Endothelial cell of umbilical vein (primary cell): ENCODE measurements around the gene ABHD17A. TPM values are rescaled to one million over a fixed set of nuclear protein-coding genes. Genes with fewer than 3 reads are reported as not detected.

ENCODE experiments used
- BruUV-seq: library from RNA; stranded (reverse); fragments of 400-500 nt; replicated peaks from 2 replicates; lab custom pipeline; 2021; lab: Mats Ljungman, UMichigan
- CTCF ChIA-PET: fragments of 300-600, 350-600 bp; sonication (Branson Sonifier 250); formaldehyde crosslinking; loops from one replicate; lab custom pipeline; 2021; ENCODE audit warnings: antibody characterized with exemption, inconsistent platforms; lab: Charles Lee
- POLR2A ChIA-PET: fragments of 300-600, 350-600 bp; sonication (Branson Sonifier 250); formaldehyde crosslinking; loops from one replicate; lab custom pipeline; 2021; ENCODE audit warnings: antibody characterized with exemption, inconsistent platforms; lab: Charles Lee
- DNase-seq: peaks from one replicate; pipeline ENCODE4 v3.0.0-alpha.2; 2011; ENCODE audit warnings: low read depth, low spot score
- FAIRE-seq: peaks from 2 replicates; lab custom pipeline; 2011; peaks lifted over from hg19 to GRCh38; lab: Jason Lieb, UNC
- H2AFZ ChIP-seq: 2 replicates; pipeline ENCODE4 v1.6.0; 2012; ENCODE audit warnings: low read depth, low read length, control low read depth, inconsistent platforms
- H3K27ac ChIP-seq: 2 replicates; pipeline ENCODE4 v1.5.1; 2011; ENCODE audit warnings: low read depth, mild to moderate bottlenecking, control low read depth, low read length, moderate library complexity; ENCODE audit not compliant: insufficient read depth
- H3K27me3 ChIP-seq, 2 experiments: 2 replicates each; pipeline versions ENCODE4 v1.6.0 to v1.6.1; 2011; ENCODE audit warnings: low read length in 2 of 2, mixed read lengths in 1 of 2; ENCODE audit not compliant: control insufficient read depth in 2 of 2, insufficient read depth in 2 of 2
- H3K36me3 ChIP-seq, 2 experiments: 2 replicates in 1 of 2; 3 replicates in 1 of 2; pipeline ENCODE4 v1.5.1; 2011; ENCODE audit warnings: low read length in 2 of 2, mild to moderate bottlenecking in 1 of 2, moderate library complexity in 1 of 2; ENCODE audit not compliant: control insufficient read depth in 2 of 2, insufficient read depth in 2 of 2; ENCODE audit errors: extremely low read depth in 1 of 2
- H3K4me1 ChIP-seq: 3 replicates; pipeline ENCODE4 v1.5.1; 2011; ENCODE audit warnings: mild to moderate bottlenecking, low read length; ENCODE audit not compliant: control insufficient read depth, insufficient read depth; ENCODE audit errors: extremely low read depth
- H3K4me2 ChIP-seq: 2 replicates; pipeline ENCODE4 v1.6.1; 2011; ENCODE audit warnings: low read length, control low read depth, mixed read lengths; ENCODE audit not compliant: insufficient read depth
- H3K4me3 ChIP-seq, 3 experiments: fragments of 200-600 bp in 1 of 3; sonication (generic), shearing (Covaris generic) in 1 of 3; replicated peaks in 1 of 3; 2 replicates each; pipeline ENCODE4 v1.5.1; 2011 to 2016; ENCODE audit warnings: control low read depth in 3 of 3, low read length in 3 of 3, mild to moderate bottlenecking in 2 of 3, inconsistent platforms in 1 of 3, low read depth in 1 of 3, moderate library complexity in 1 of 3; ENCODE audit not compliant: insufficient read depth in 1 of 3
- H3K79me2 ChIP-seq: 2 replicates; pipeline ENCODE4 v1.6.0; 2012; ENCODE audit warnings: low read length, inconsistent platforms; ENCODE audit not compliant: control insufficient read depth, insufficient read depth
- H3K9ac ChIP-seq: replicated peaks from 2 replicates; pipeline ENCODE3; 2011; ENCODE audit warnings: low read length, control low read depth; ENCODE audit not compliant: insufficient read depth; ENCODE audit errors: extremely low read depth
- H3K9me1 ChIP-seq: replicated peaks from 3 replicates; pipeline ENCODE4 v1.6.0; 2011; ENCODE audit warnings: mild to moderate bottlenecking, low read length; ENCODE audit not compliant: control insufficient read depth, insufficient read depth; ENCODE audit errors: extremely low read depth
- H3K9me3 ChIP-seq: replicated peaks from 2 replicates; pipeline ENCODE4 v1.5.1; 2012; ENCODE audit warnings: low read length, inconsistent platforms; ENCODE audit not compliant: control insufficient read depth, insufficient read depth
- H4K20me1 ChIP-seq: replicated peaks from 2 replicates; pipeline ENCODE3; 2011; ENCODE audit warnings: mild to moderate bottlenecking, low read length; ENCODE audit not compliant: control insufficient read depth, insufficient read depth; ENCODE audit errors: extremely low read depth
- CTCF ChIP-seq, 2 donors: IDR thresholded peaks; 1 replicate in 1 of 2; 2 replicates in 1 of 2; pipeline ENCODE4 v1.5.1; 2011; ENCODE audit warnings: low read length in 2 of 2, mild to moderate bottlenecking in 2 of 2, moderate library complexity in 2 of 2, control low read depth in 1 of 2, inconsistent platforms in 1 of 2, low read depth in 1 of 2; ENCODE audit not compliant: insufficient read depth in 1 of 2; ENCODE audit errors: extremely low read depth in 1 of 2
- EZH2 ChIP-seq: IDR thresholded peaks from 2 replicates; pipeline ENCODE4 v1.6.1; 2012; ENCODE audit warnings: borderline replicate concordance, low read depth, mild to moderate bottlenecking, moderate library complexity, low read length, inconsistent platforms; ENCODE audit not compliant: severe bottlenecking
- FOS ChIP-seq: IDR thresholded peaks from 2 replicates; pipeline ENCODE4 v1.6.1; 2011; ENCODE audit warnings: mild to moderate bottlenecking, low read length, moderate library complexity, borderline replicate concordance; ENCODE audit not compliant: insufficient read depth
- GATA2 ChIP-seq: IDR thresholded peaks from 2 replicates; pipeline ENCODE4 v1.7.0; 2011; ENCODE audit warnings: low read depth, mild to moderate bottlenecking, moderate library complexity, mixed read lengths, low read length; ENCODE audit not compliant: insufficient read length, insufficient read depth
- JUN ChIP-seq: IDR thresholded peaks from 2 replicates; pipeline ENCODE4 v1.6.1; 2011; ENCODE audit warnings: borderline replicate concordance, low read depth; ENCODE audit not compliant: insufficient read length, insufficient read depth
- MAX ChIP-seq: IDR thresholded peaks from 2 replicates; pipeline ENCODE4 v1.6.1; 2011; ENCODE audit not compliant: insufficient read depth, insufficient read length
- MYC ChIP-seq: IDR thresholded peaks from one replicate; pipeline ENCODE4 v1.6.1; 2011; ENCODE audit warnings: mild to moderate bottlenecking, low read depth, low read length
- POLR2A ChIP-seq: IDR thresholded peaks from 2 replicates; pipeline ENCODE4 v1.6.1; 2012; ENCODE audit warnings: low read depth, mild to moderate bottlenecking, control low read depth, low read length
- POLR2AphosphoS5 ChIP-seq: IDR thresholded peaks from 2 replicates; pipeline ENCODE4 v1.6.1; 2012; ENCODE audit warnings: low read depth, mild to moderate bottlenecking, control low read depth, low read length, moderate library complexity; ENCODE audit not compliant: insufficient read depth
- dilution Hi-C: fragments of 300-500 bp; cut with MboI; formaldehyde crosslinking; loops from one replicate; pipeline ENCODE4 v1.15.0; 2019; ENCODE audit warnings: low sequenced_read_pairs; ENCODE audit not compliant: extremely low pct_ligation_motif_present
- intact Hi-C: fragments of 100-400 bp; cut with micrococcal nuclease; formaldehyde crosslinking; loops from one replicate; pipeline ENCODE4 v1.10.0; 2022
- polyA plus RNA-seq, 4 experiments: library from polyadenylated mRNA; depleted of rRNA in 3 of 4; stranded (reverse) in 3 of 4; unstranded in 1 of 4; fragments of >200 nt; gene quantifications; 2 replicates each; pipeline versions ENCODE4 v1.2.1 to v1.2.3, GENCODE V29; 2011 to 2012; ENCODE audit warnings: missing spikeins in 1 of 4
- total RNA-seq: library from RNA; stranded (reverse); gene quantifications from 2 replicates; pipeline ENCODE4 v1.2.3, GENCODE V29; 2021

ABHD17A gene
- total and polyA plus RNA-seq, 2 donors (not counting 3 experiments of a cell fraction or from before 2014, with no cell fraction given) = 89.8 to 143 TPM

GRCh38 chr19:1933244-1933643 lies 47.9 kb upstream of the ABHD17A start:
- dilution Hi-C loops (no loop called here), intact Hi-C loops (loop anchor here (10.0 kb wide), 1 partner anchor 382 kb away; no protein-coding TSS in a partner anchor)
- Histone ChIP-seq H3K79me2 (no peaks in the 10 kb centered on the region), H3K4me1 (peaks cover 4% of the 10 kb centered on the region), H2AFZ (no peak overlapping the region), H3K9me1 (no peaks in the 10 kb centered on the region), H3K36me3 (no peaks in the 10 kb centered on the region), H3K4me2 (no peak overlapping the region), H3K27me3 (no peaks in the 10 kb centered on the region), H3K4me3 (no peak overlapping the region), H4K20me1 (no peaks in the 10 kb centered on the region), H3K9ac (no peak overlapping the region), H3K9me3 (no peaks in the 10 kb centered on the region), H3K27ac (no peak overlapping the region)
- TF ChIP-seq MAX = no peak
- TF ChIP-seq JUN = no peak
- no peak for TF ChIP-seq GATA2
- TF ChIP-seq POLR2AphosphoS5 = no peak
- TF ChIP-seq FOS = no peak
- no peak for TF ChIP-seq CTCF (IDR thresholded peaks at IDR 0.05; ENCODE audit: extremely low read depth in 1 of 2, insufficient read depth in 1 of 2, low read depth in 1 of 2, low read length in 2 of 2)
- no peak for TF ChIP-seq POLR2A
- no peak for TF ChIP-seq EZH2
- TF ChIP-seq MYC = no peak
- FAIRE-seq (no peak), DNase-seq (no peak)
- ChIA-PET CTCF (interaction anchor here (1.0 to 1.1 kb wide), 2 partner anchors 13 to 137 kb away, joined by 4 read pairs; no protein-coding TSS in a partner anchor), POLR2A (no interaction called here)
- BruUV-seq = no TSS peak
